Trophoblast cell (in vitro differentiated cells and primary cell): ENCODE results near the gene OGDHL.
"Not testable (repeated sequence)": the region's sequence is repeated elsewhere in the genome, so short reads cannot be mapped to it uniquely, and the experiment has no call there.

Experiments
- DNase-seq, 2 donors: peaks; one replicate each; pipeline ENCODE4 v3.0.0-alpha.2; 2016
- H2AFZ ChIP-seq: 2 replicates; pipeline ENCODE4 v1.6.1; 2013; ENCODE audit warnings: low read length, moderate library complexity, mild to moderate bottlenecking; ENCODE audit not compliant: insufficient read depth, poor library complexity
- H2AK5ac ChIP-seq: 2 replicates; pipeline ENCODE4 v1.6.1; 2013; ENCODE audit warnings: mild to moderate bottlenecking, low read length
- H2BK120ac ChIP-seq: 2 replicates; pipeline ENCODE4 v1.6.1; 2013; ENCODE audit warnings: low read length, mild to moderate bottlenecking, moderate library complexity; ENCODE audit not compliant: insufficient read depth, poor library complexity
- H2BK12ac ChIP-seq: 2 replicates; pipeline ENCODE4 v1.6.1; 2013; ENCODE audit warnings: mild to moderate bottlenecking, low read length, moderate library complexity
- H2BK5ac ChIP-seq: 2 replicates; pipeline ENCODE4 v1.6.1; 2013; ENCODE audit warnings: low read length, low read depth, moderate library complexity, mild to moderate bottlenecking; ENCODE audit not compliant: poor library complexity
- H3K14ac ChIP-seq: 2 replicates; pipeline ENCODE4 v1.6.1; 2013; ENCODE audit warnings: mild to moderate bottlenecking, low read length
- H3K18ac ChIP-seq: 2 replicates; pipeline ENCODE4 v1.6.1; 2013; ENCODE audit warnings: mild to moderate bottlenecking, low read length
- H3K23ac ChIP-seq: 2 replicates; pipeline ENCODE4 v1.6.1; 2013; ENCODE audit warnings: low read length
- H3K27ac ChIP-seq: 2 replicates; pipeline ENCODE4 v1.5.1; 2013; ENCODE audit warnings: low read depth, mild to moderate bottlenecking, inconsistent platforms, low read length, moderate library complexity
- H3K27me3 ChIP-seq: 2 replicates; pipeline ENCODE4 v1.6.1; 2013; ENCODE audit warnings: inconsistent platforms, mild to moderate bottlenecking, low read length, moderate library complexity; ENCODE audit not compliant: insufficient read depth
- H3K36me3 ChIP-seq, 2 experiments: 1 replicate in 1 of 2; 2 replicates in 1 of 2; pipeline ENCODE4 v1.6.1; 2013; ENCODE audit warnings: low read length in 2 of 2, mild to moderate bottlenecking in 2 of 2, moderate library complexity in 1 of 2; ENCODE audit not compliant: insufficient read depth in 2 of 2, control insufficient read depth in 1 of 2
- H3K4ac ChIP-seq: 2 replicates; pipeline ENCODE4 v1.6.1; 2013; ENCODE audit warnings: low read depth, mild to moderate bottlenecking, low read length, moderate library complexity
- H3K4me1 ChIP-seq, 2 experiments: 1 replicate in 1 of 2; 2 replicates in 1 of 2; pipeline ENCODE4 v1.6.1; 2013; ENCODE audit warnings: low read length in 2 of 2, mild to moderate bottlenecking in 2 of 2, moderate library complexity in 1 of 2; ENCODE audit not compliant: insufficient read depth in 2 of 2, control insufficient read depth in 1 of 2
- H3K4me2 ChIP-seq: 2 replicates; pipeline ENCODE4 v1.6.1; 2013; ENCODE audit warnings: inconsistent platforms, mild to moderate bottlenecking, low read length, moderate library complexity
- H3K4me3 ChIP-seq: 2 replicates; pipeline ENCODE4 v1.5.1; 2013; ENCODE audit warnings: mild to moderate bottlenecking, low read depth, low read length, inconsistent platforms
- H3K79me1 ChIP-seq: one replicate; pipeline ENCODE4 v1.6.1; 2013; ENCODE audit warnings: low read length
- H3K79me2 ChIP-seq: 2 replicates; pipeline ENCODE4 v1.6.1; 2013; ENCODE audit warnings: low read length, mild to moderate bottlenecking; ENCODE audit not compliant: control insufficient read depth, insufficient read depth, poor library complexity
- H3K9ac ChIP-seq: 2 replicates; pipeline ENCODE4 v1.6.1; 2013; ENCODE audit warnings: mild to moderate bottlenecking, low read length
- H3K9me3 ChIP-seq: 2 replicates; pipeline ENCODE4 v1.6.1; 2013; ENCODE audit warnings: low read depth, mild to moderate bottlenecking, control low read depth, inconsistent platforms, low read length; ENCODE audit not compliant: insufficient read depth
- H4K12ac ChIP-seq: 2 replicates; pipeline ENCODE4 v1.6.1; 2013; ENCODE audit warnings: low read depth, mild to moderate bottlenecking, low read length, moderate library complexity
- H4K8ac ChIP-seq: 2 replicates; pipeline ENCODE4 v1.6.1; 2013; ENCODE audit warnings: low read depth, mild to moderate bottlenecking, low read length, moderate library complexity
- H4K91ac ChIP-seq: one replicate; pipeline ENCODE4 v1.6.1; 2013; ENCODE audit warnings: low read depth, mild to moderate bottlenecking, low read length, moderate library complexity
- WGBS: extraction: QIAGEN DNeasy Blood & Tissue Kit; methylation state at CpG from one replicate; pipeline ENCODE4 v1.1.7; 2013; ENCODE audit warnings: missing lambda C conversion rate; ENCODE audit not compliant: insufficient read length, insufficient coverage; ENCODE audit errors: extremely low coverage; 5-methylcytosine and 5-hydroxymethylcytosine counted together

The OGDHL gene

GRCh38 chr10:49775014-49775413, 12.9 kb upstream of the OGDHL start:
- H3K79me1 ChIP-seq: no peaks in the 10 kb centered on the region
- H3K9me3 ChIP-seq: no peaks in the 10 kb centered on the region
- H3K79me2 ChIP-seq: no peaks in the 10 kb centered on the region
- no peak overlapping the region for H4K91ac ChIP-seq
- no peak overlapping the region for H3K18ac ChIP-seq
- DNase-seq: no peak
- no peak overlapping the region for H3K23ac ChIP-seq
- H3K4ac ChIP-seq: no peak overlapping the region
- no peak overlapping the region for H3K27ac ChIP-seq
- H4K8ac ChIP-seq: no peak overlapping the region
- H2BK5ac ChIP-seq: no peak overlapping the region
- no peak overlapping the region for H3K14ac ChIP-seq
- no peak overlapping the region for H2BK120ac ChIP-seq
- no peak overlapping the region for H3K9ac ChIP-seq
- no peak overlapping the region for H2AFZ ChIP-seq
- H3K4me2 ChIP-seq: no peak overlapping the region
- no peak overlapping the region for H2BK12ac ChIP-seq
- H4K12ac ChIP-seq: no peak overlapping the region
- no CpG with 5 or more reads among the region's 2 CpGs for WGBS
- no peaks in the 10 kb centered on the region for H3K27me3 ChIP-seq
- no peaks in the 10 kb centered on the region for H3K36me3 ChIP-seq
- no peaks in the 10 kb centered on the region for H3K4me1 ChIP-seq
- H2AK5ac ChIP-seq: no peak overlapping the region
- no peak overlapping the region for H3K4me3 ChIP-seq

- not testable (repeated sequence) for H2AFZ ChIP-seq, H3K79me2 ChIP-seq, H3K4me3 ChIP-seq, H2BK12ac ChIP-seq, H2BK120ac ChIP-seq, H3K79me1 ChIP-seq, H3K4ac ChIP-seq, H3K36me3 ChIP-seq, H4K8ac ChIP-seq, H3K14ac ChIP-seq, H4K91ac ChIP-seq, H3K18ac ChIP-seq, H2AK5ac ChIP-seq, H3K4me2 ChIP-seq, H3K9ac ChIP-seq, H2BK5ac ChIP-seq, H3K27ac ChIP-seq, DNase-seq, H3K9me3 ChIP-seq, H3K23ac ChIP-seq, H3K27me3 ChIP-seq, H4K12ac ChIP-seq, H3K4me1 ChIP-seq
- no CpG with 5 or more reads among the region's 5 CpGs for WGBS
Observed at GRCh38 chr10:49772944-49773343, 10.8 kb upstream of the OGDHL start.

- not testable (repeated sequence) for H2BK12ac ChIP-seq, H3K36me3 ChIP-seq, H3K18ac ChIP-seq, H3K4ac ChIP-seq, H3K79me1 ChIP-seq, H3K14ac ChIP-seq, H3K23ac ChIP-seq, H3K4me1 ChIP-seq, H3K27ac ChIP-seq, H2BK5ac ChIP-seq, H2BK120ac ChIP-seq, H2AFZ ChIP-seq, H4K91ac ChIP-seq, H3K27me3 ChIP-seq, H3K4me3 ChIP-seq, H3K79me2 ChIP-seq, H3K4me2 ChIP-seq, H3K9me3 ChIP-seq, H4K12ac ChIP-seq, DNase-seq, H2AK5ac ChIP-seq, H4K8ac ChIP-seq, H3K9ac ChIP-seq
- no CpG with 5 or more reads among the region's 11 CpGs for WGBS
Observed at GRCh38 chr10:49771046-49771445, 8.9 kb upstream of the OGDHL start.

- Histone ChIP-seq H3K9me3 (no peaks in the 10 kb centered on the region), H3K14ac (no peak overlapping the region), H3K4ac (no peak overlapping the region), H3K79me2 (no peaks in the 10 kb centered on the region), H3K18ac (no peak overlapping the region), H4K91ac (no peak overlapping the region), H3K79me1 (no peaks in the 10 kb centered on the region), H2BK5ac (no peak overlapping the region), H3K36me3 (no peaks in the 10 kb centered on the region), H4K8ac (no peak overlapping the region), H4K12ac (no peak overlapping the region), H2BK120ac (no peak overlapping the region), H2BK12ac (no peak overlapping the region), H2AFZ (no peak overlapping the region), H3K27ac (no peak overlapping the region), H3K27me3 (peaks cover 4% of the 10 kb centered on the region), H3K4me1 (no peaks in the 10 kb centered on the region), H3K4me3 (no peak overlapping the region), H3K9ac (no peak overlapping the region), H3K4me2 (no peak overlapping the region), H3K23ac (no peak overlapping the region), H2AK5ac (no peak overlapping the region)
- no CpG with 5 or more reads among the region's 8 CpGs for WGBS
- no peak for DNase-seq
Observed at GRCh38 chr10:49769692-49770091, 7.6 kb upstream of the OGDHL start.
